ENCODE results near the gene EPC2.

DNA sequence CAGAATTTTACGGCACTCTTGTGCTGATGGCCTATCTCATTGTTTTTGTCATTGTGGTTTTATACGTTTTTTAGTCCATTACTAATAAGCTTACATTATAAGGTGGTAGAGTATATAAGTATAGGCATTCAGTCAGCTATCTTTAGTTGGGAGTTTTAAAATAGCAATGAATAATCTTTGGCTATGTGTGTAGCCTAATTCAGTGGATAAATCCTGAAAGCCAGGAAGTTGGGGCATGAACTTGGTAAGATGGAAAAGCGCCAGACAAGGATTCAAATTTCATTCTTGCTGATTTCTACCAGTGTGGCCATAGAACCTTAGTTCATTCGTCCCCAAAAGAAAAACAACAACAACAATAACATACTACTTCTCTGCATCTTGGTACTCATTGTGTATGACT is 31.2 kb downstream of the EPC2 start:
- TF ChIP-seq, protein P1, sequence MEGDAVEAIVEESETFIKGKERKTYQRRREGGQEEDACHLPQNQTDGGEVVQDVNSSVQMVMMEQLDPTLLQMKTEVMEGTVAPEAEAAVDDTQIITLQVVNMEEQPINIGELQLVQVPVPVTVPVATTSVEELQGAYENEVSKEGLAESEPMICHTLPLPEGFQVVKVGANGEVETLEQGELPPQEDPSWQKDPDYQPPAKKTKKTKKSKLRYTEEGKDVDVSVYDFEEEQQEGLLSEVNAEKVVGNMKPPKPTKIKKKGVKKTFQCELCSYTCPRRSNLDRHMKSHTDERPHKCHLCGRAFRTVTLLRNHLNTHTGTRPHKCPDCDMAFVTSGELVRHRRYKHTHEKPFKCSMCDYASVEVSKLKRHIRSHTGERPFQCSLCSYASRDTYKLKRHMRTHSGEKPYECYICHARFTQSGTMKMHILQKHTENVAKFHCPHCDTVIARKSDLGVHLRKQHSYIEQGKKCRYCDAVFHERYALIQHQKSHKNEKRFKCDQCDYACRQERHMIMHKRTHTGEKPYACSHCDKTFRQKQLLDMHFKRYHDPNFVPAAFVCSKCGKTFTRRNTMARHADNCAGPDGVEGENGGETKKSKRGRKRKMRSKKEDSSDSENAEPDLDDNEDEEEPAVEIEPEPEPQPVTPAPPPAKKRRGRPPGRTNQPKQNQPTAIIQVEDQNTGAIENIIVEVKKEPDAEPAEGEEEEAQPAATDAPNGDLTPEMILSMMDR (IDR thresholded peaks at IDR 0.05) = no peak
- no peak for TF ChIP-seq POLR2A (IDR thresholded peaks at IDR 0.05)

Data from testis (tissue), 2 donors.